Astrocyte (in vitro differentiated cells and primary cell): Measurements from ENCODE around the gene FGF12. TPM values are rescaled to one million over a fixed set of nuclear protein-coding genes. Genes with fewer than 3 reads are reported as not detected.

Experiments used
- DNase-seq: peaks from one replicate; pipeline ENCODE4 v3.0.0-alpha.2; 2010; ENCODE audit warnings: low read depth
- FAIRE-seq: peaks from 2 replicates; lab custom pipeline; 2011; peaks lifted over from hg19 to GRCh38; lab: Jason Lieb, UNC
- H2AFZ ChIP-seq: 2 replicates; pipeline ENCODE4 v1.6.0; 2012; ENCODE audit warnings: low read depth, low read length, inconsistent platforms
- H3K27ac ChIP-seq: 2 replicates; pipeline ENCODE4 v1.5.1; 2011; ENCODE audit warnings: low read depth, low read length, inconsistent platforms
- H3K27me3 ChIP-seq: 2 replicates; pipeline ENCODE4 v1.6.0; 2011; ENCODE audit warnings: low read length, inconsistent platforms; ENCODE audit not compliant: insufficient read depth
- H3K36me3 ChIP-seq: 2 replicates; pipeline ENCODE4 v1.5.1; 2011; ENCODE audit warnings: low read length, inconsistent platforms; ENCODE audit not compliant: insufficient read depth
- H3K4me1 ChIP-seq: 2 replicates; pipeline ENCODE4 v1.5.1; 2011; ENCODE audit warnings: low read length, inconsistent platforms; ENCODE audit not compliant: insufficient read depth
- H3K4me2 ChIP-seq: 2 replicates; pipeline ENCODE4 v1.6.0; 2012; ENCODE audit warnings: low read length, inconsistent platforms
- H3K4me3 ChIP-seq: 2 replicates; pipeline ENCODE4 v1.5.1; 2011; ENCODE audit warnings: low read depth, mild to moderate bottlenecking, low read length, inconsistent platforms; ENCODE audit not compliant: insufficient read depth
- H3K79me2 ChIP-seq: 2 replicates; pipeline ENCODE4 v1.6.0; 2012; ENCODE audit warnings: mild to moderate bottlenecking, low read length, inconsistent platforms; ENCODE audit not compliant: insufficient read depth
- H3K9ac ChIP-seq: 2 replicates; pipeline ENCODE4 v1.6.0; 2012; ENCODE audit warnings: mild to moderate bottlenecking, low read length, inconsistent platforms
- H3K9me3 ChIP-seq: 2 replicates; pipeline ENCODE4 v1.5.1; 2012; ENCODE audit warnings: low read depth, mild to moderate bottlenecking, low read length, inconsistent platforms; ENCODE audit not compliant: insufficient read depth
- H4K20me1 ChIP-seq: 2 replicates; pipeline ENCODE4 v1.6.0; 2012; ENCODE audit warnings: low read length, inconsistent platforms; ENCODE audit not compliant: insufficient read depth
- H3K27ac Mint-ChIP-seq: one replicate; pipeline ENCODE4 v1.8.0; 2021; ENCODE audit warnings: mild to moderate bottlenecking, mixed read lengths; ENCODE audit not compliant: unreplicated experiment
- H3K27me3 Mint-ChIP-seq: one replicate; pipeline ENCODE4 v1.8.0; 2021; ENCODE audit warnings: low read depth, mixed read lengths; ENCODE audit not compliant: unreplicated experiment
- H3K36me3 Mint-ChIP-seq: one replicate; pipeline ENCODE4 v1.8.0; 2021; ENCODE audit warnings: low read depth, mixed read lengths; ENCODE audit not compliant: unreplicated experiment
- H3K4me1 Mint-ChIP-seq: one replicate; pipeline ENCODE4 v1.8.0; 2021; ENCODE audit warnings: low read depth, mixed read lengths; ENCODE audit not compliant: unreplicated experiment
- H3K4me3 Mint-ChIP-seq: one replicate; pipeline ENCODE4 v1.8.0; 2021; ENCODE audit warnings: mild to moderate bottlenecking, moderate library complexity, mixed read lengths; ENCODE audit not compliant: unreplicated experiment
- H3K9me3 Mint-ChIP-seq: one replicate; pipeline ENCODE4 v1.8.0; 2021; ENCODE audit warnings: mild to moderate bottlenecking, mixed read lengths; ENCODE audit not compliant: unreplicated experiment
- CTCF ChIP-seq: IDR thresholded peaks from 2 replicates; pipeline ENCODE4 v1.5.1; 2011; ENCODE audit warnings: low read depth, mild to moderate bottlenecking, inconsistent platforms, low read length, moderate library complexity; ENCODE audit not compliant: insufficient read depth
- EZH2 ChIP-seq: IDR thresholded peaks from 2 replicates; pipeline ENCODE4 v1.6.1; 2012; ENCODE audit warnings: mild to moderate bottlenecking, low read length, inconsistent platforms; ENCODE audit not compliant: insufficient read depth
- total RNA-seq: library from RNA; stranded (reverse); gene quantifications from 2 replicates; pipeline ENCODE4 v1.2.1, GENCODE V29; 2021

FGF12 gene
- total RNA-seq, 1 donor from 2014 or later = 1.4 TPM

GRCh38 chr3:192597506-192597905 lies 129.8 kb downstream of the FGF12 start:
- H4K20me1 ChIP-seq = no peaks in the 10 kb centered on the region
- FAIRE-seq (no peak), DNase-seq (no peak)
- H3K27ac ChIP-seq = no peak overlapping the region
- H3K4me3 Mint-ChIP-seq = no peak overlapping the region
- H3K9ac ChIP-seq = no peak overlapping the region
- no peaks in the 10 kb centered on the region for H3K4me1 ChIP-seq
- H3K27me3 ChIP-seq = no peaks in the 10 kb centered on the region
- H3K9me3 ChIP-seq = no peaks in the 10 kb centered on the region
- no peak overlapping the region for H2AFZ ChIP-seq
- TF ChIP-seq CTCF = no peak
- no peak for TF ChIP-seq EZH2
- no peak overlapping the region for H3K4me2 ChIP-seq
- no peaks in the 10 kb centered on the region for H3K9me3 Mint-ChIP-seq
- H3K4me3 ChIP-seq = no peak overlapping the region
- H3K27ac Mint-ChIP-seq = no peak overlapping the region
- no peaks in the 10 kb centered on the region for H3K79me2 ChIP-seq
- no peaks in the 10 kb centered on the region for H3K4me1 Mint-ChIP-seq
- no peaks in the 10 kb centered on the region for H3K36me3 ChIP-seq
- H3K36me3 Mint-ChIP-seq = no peaks in the 10 kb centered on the region
- H3K27me3 Mint-ChIP-seq = peaks cover 2% of the 10 kb centered on the region

DNA sequence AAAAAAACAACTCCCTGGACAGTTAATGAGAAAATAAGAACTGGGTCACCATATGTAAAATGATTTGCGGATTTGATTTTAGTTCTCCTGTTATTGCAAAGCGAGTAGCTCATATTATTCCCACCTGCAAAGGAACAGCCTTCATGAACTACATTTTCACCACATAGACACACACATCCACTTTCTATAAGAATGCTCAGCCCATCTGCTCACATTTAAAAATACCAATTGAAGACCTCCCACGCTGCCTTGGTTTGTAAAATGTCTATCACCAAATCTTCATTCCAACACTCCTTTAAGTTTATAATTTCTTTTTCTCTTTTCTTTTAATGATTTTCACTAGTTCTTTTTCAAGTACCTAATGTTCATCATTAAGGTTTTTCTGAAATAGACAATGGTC lies 148.6 kb downstream of the FGF12 start:
- Mint-ChIP-seq H3K27me3 (no peaks in the 10 kb centered on the region), H3K36me3 (no peaks in the 10 kb centered on the region), H3K27ac (no peak overlapping the region), H3K4me3 (no peak overlapping the region), H3K4me1 (no peaks in the 10 kb centered on the region), H3K9me3 (peaks cover 6% of the 10 kb centered on the region)
- TF ChIP-seq CTCF (no peak), EZH2 (no peak)
- no peak for FAIRE-seq
- Histone ChIP-seq H3K9ac (no peak overlapping the region), H4K20me1 (no peaks in the 10 kb centered on the region), H3K27me3 (no peaks in the 10 kb centered on the region), H3K9me3 (no peaks in the 10 kb centered on the region), H3K27ac (no peak overlapping the region), H3K79me2 (no peaks in the 10 kb centered on the region), H3K4me2 (no peak overlapping the region), H3K4me1 (no peaks in the 10 kb centered on the region), H2AFZ (no peak overlapping the region), H3K4me3 (no peak overlapping the region), H3K36me3 (no peaks in the 10 kb centered on the region)
- no peak for DNase-seq

GRCh38 chr3:192577811-192578210 lies 149.5 kb downstream of the FGF12 start:
- H3K36me3 Mint-ChIP-seq = no peaks in the 10 kb centered on the region
- Histone ChIP-seq H4K20me1 (no peaks in the 10 kb centered on the region), H3K27ac (no peak overlapping the region), H3K4me1 (no peaks in the 10 kb centered on the region), H2AFZ (no peak overlapping the region), H3K9me3 (no peaks in the 10 kb centered on the region), H3K27me3 (no peaks in the 10 kb centered on the region), H3K4me3 (no peak overlapping the region), H3K4me2 (no peak overlapping the region), H3K36me3 (no peaks in the 10 kb centered on the region), H3K79me2 (no peaks in the 10 kb centered on the region), H3K9ac (no peak overlapping the region)
- FAIRE-seq = no peak
- no peak overlapping the region for H3K4me3 Mint-ChIP-seq
- TF ChIP-seq CTCF = no peak
- TF ChIP-seq EZH2 = no peak
- no peak for DNase-seq
- H3K4me1 Mint-ChIP-seq = no peaks in the 10 kb centered on the region
- H3K27ac Mint-ChIP-seq = no peak overlapping the region
- peaks cover 5% of the 10 kb centered on the region for H3K9me3 Mint-ChIP-seq
- H3K27me3 Mint-ChIP-seq = no peaks in the 10 kb centered on the region
